RWPE1 (cell line): ENCODE measurements around the gene HSF5.

Source experiments
- CTCF ChIA-PET: fragments of 350-600 bp; sonication (Branson Sonifier 250); formaldehyde crosslinking; extraction: SDS; loops from one replicate; lab custom pipeline; 2021; lab: Yijun Ruan, JAX
- POLR2A ChIA-PET: fragments of 400-600 bp; formaldehyde crosslinking; extraction: SDS; loops from one replicate; lab custom pipeline; 2020; ENCODE audit warnings: antibody characterized with exemption; ENCODE audit not compliant: low non-redundant PET; lab: Yijun Ruan, JAX
- DNase-seq: peaks from one replicate; pipeline ENCODE4 v3.0.0; 2012; ENCODE audit warnings: low spot score
- H3K27ac ChIP-seq: fragments of 450-650 bp; 2 replicates; pipeline ENCODE4 v1.5.1; 2017
- TF ChIP-seq, protein P1 (sequence below): fragments of 450-650 bp; conservative IDR thresholded peaks from 2 replicates; pipeline ENCODE4 v1.5.1; 2017; ENCODE audit warnings: low read depth, mild to moderate bottlenecking

Gene HSF5

DNA sequence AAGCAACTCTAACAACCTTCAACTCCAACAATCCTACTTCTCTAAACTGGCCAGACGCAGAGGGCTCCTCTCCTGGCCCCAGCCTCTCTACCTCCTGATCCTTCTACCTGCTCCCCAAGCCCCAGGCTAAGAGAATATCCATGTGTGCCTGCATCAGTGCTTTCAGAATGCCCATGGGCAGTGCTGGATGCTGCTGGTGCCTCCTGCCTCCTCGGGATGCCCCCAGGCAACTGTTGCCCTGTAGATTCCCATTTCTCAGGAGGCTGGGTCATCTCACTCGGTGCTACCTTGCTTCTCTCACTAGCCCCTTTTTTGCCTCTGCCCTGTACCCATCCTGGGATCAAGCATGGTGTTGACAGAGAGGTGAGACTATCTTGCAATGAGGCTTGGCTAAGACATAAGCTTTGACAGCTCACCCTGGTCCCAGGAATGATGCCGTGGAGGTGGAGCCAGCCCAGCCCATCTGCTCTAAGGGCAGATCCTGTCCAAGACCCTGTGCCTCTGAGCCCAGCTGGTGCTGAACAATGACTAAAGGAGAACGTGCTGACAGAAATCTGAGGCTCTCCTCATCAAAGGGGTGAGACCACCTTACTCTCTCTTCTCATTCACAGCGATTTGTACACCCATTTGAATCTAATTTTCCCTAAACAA lies 116.8 kb downstream of the HSF5 start:
- H3K27ac ChIP-seq = no peak overlapping the region
- CTCF ChIA-PET = interaction anchor here (0.9 kb wide), 1 partner anchor 9 kb away, joined by 4 read pairs; no protein-coding TSS in a partner anchor
- TF ChIP-seq, protein P1, sequence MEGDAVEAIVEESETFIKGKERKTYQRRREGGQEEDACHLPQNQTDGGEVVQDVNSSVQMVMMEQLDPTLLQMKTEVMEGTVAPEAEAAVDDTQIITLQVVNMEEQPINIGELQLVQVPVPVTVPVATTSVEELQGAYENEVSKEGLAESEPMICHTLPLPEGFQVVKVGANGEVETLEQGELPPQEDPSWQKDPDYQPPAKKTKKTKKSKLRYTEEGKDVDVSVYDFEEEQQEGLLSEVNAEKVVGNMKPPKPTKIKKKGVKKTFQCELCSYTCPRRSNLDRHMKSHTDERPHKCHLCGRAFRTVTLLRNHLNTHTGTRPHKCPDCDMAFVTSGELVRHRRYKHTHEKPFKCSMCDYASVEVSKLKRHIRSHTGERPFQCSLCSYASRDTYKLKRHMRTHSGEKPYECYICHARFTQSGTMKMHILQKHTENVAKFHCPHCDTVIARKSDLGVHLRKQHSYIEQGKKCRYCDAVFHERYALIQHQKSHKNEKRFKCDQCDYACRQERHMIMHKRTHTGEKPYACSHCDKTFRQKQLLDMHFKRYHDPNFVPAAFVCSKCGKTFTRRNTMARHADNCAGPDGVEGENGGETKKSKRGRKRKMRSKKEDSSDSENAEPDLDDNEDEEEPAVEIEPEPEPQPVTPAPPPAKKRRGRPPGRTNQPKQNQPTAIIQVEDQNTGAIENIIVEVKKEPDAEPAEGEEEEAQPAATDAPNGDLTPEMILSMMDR = no peak
- no peak for DNase-seq
- POLR2A ChIA-PET = no interaction called here

DNA sequence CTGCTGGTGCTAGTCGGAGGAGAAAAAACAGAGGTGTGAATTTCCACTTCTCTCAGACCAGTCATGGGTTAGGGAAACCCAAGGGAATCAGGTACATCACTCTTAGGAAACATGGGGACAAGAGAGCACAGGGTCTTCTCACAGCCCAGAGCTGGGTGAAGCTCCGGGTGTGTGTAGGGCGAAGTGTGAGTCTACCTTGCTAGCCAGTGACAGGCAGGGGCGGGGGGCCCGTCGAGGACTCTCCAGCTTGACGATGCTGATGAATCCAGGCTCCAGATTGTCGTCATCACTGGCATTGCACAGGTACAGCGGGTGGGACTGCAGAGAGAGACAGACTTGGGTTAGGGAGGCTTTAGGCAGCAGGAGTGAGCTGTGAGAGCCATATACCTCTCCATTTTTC lies 117.5 kb downstream of the HSF5 start:
- POLR2A ChIA-PET = no interaction called here

GRCh38 chr17:58370309-58370708 lies 117.9 kb downstream of the HSF5 start:
- no peak for DNase-seq
- POLR2A ChIA-PET = no interaction called here
- H3K27ac ChIP-seq = no peak overlapping the region
- TF ChIP-seq, protein P1 = no peak
- CTCF ChIA-PET = interaction anchor here (0.6 kb wide), 1 partner anchor 730 kb away, joined by 4 read pairs; no protein-coding TSS in a partner anchor

More for the DNA sequence above, 117.5 kb downstream of the HSF5 start:
- H3K27ac ChIP-seq = no peak overlapping the region
- CTCF ChIA-PET = interaction anchor here (0.6 to 0.9 kb wide), 2 partner anchors 8 to 729 kb away, joined by 4 read pairs; no protein-coding TSS in a partner anchor
- TF ChIP-seq, protein P1 = no peak
- no peak for DNase-seq
